BJ (cell line): Measurements from ENCODE around the gene WBP1L. TPM values are rescaled to one million over a fixed set of nuclear protein-coding genes. Genes with fewer than 3 reads are reported as not detected.

Experiments used
- CTCF ChIA-PET: fragments of 350-600 bp; formaldehyde crosslinking; extraction: SDS; loops from one replicate; lab custom pipeline; 2021; ENCODE audit warnings: antibody characterized with exemption, inconsistent platforms; lab: Yijun Ruan, JAX
- POLR2A ChIA-PET: fragments of 300-600 bp; sonication (Branson Sonifier 250); formaldehyde crosslinking; extraction: SDS; loops from one replicate; lab custom pipeline; 2021; ENCODE audit warnings: antibody characterized with exemption; lab: Charles Lee
- DNase-seq: peaks from one replicate; pipeline ENCODE4 v3.0.0-alpha.2; 2011; ENCODE audit warnings: low read depth
- H3K27me3 ChIP-seq: 2 replicates; pipeline ENCODE4 v1.6.0; 2011; ENCODE audit warnings: low read length; ENCODE audit not compliant: control insufficient read depth, insufficient read depth
- H3K36me3 ChIP-seq: 2 replicates; pipeline ENCODE4 v1.5.1; 2011; ENCODE audit warnings: low read length; ENCODE audit not compliant: control insufficient read depth, insufficient read depth
- H3K4me3 ChIP-seq: 2 replicates; pipeline ENCODE4 v1.5.1; 2011; ENCODE audit warnings: low read depth, mild to moderate bottlenecking, control low read depth, low read length
- polyA plus RNA-seq: library from polyadenylated mRNA; depleted of rRNA; stranded (reverse); fragments of >200 nt; gene quantifications from 2 replicates; pipeline ENCODE4 v1.2.3, GENCODE V29; 2011
- TF ChIP-seq, protein P1 (sequence below): IDR thresholded peaks from 2 replicates; pipeline ENCODE4 v1.5.1; 2011; ENCODE audit warnings: low read depth, mild to moderate bottlenecking, control low read depth, inconsistent platforms, low read length, moderate library complexity; ENCODE audit not compliant: insufficient read depth

Gene WBP1L
- polyA plus RNA-seq, 1 experiment, result 52.4 TPM

DNA sequence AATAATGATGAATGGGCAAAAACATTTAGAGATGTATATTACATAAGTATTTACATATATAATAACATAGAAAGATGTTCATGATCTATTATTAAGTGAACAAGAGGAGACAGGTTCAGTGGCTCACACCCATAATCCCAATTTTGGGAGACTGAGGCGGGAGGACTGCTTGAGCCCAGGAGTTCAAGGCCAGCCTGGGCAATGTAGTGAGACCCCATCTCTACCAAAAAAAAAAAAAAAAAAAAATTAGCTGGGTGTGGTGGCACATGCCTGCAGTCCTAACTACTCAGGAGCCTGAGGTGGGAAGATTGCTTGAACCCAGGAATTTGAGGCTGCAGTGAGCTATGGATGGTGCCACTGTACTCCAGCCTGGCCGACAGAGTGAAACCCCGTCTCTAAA, 42.0 kb upstream of the WBP1L start:
- POLR2A ChIA-PET, result interaction anchor here (0.6 kb wide), 1 partner anchor 9 kb away, joined by 6 read pairs; no protein-coding TSS in a partner anchor
- no peak for DNase-seq

DNA sequence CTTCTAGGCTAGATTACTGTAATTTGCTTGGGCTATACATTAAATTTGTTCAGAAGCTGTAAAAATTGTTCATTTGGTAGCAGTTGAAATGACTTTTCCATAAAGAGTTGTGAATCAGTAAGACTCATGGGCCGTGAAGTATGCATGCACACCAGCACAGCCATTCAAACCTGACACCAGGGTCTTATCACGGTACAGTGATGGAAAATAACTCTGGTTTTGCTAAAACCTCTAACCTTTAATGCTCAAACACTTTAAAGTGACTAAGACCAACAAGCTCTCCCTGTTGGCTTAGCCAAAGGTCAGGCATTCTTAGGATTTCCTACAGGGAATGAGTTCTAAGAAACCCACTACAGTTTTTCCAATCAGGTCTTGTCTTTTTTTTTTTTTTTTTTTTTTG, 41.0 kb upstream of the WBP1L start:
- CTCF ChIA-PET, result interaction anchor here (1.2 to 1.6 kb wide), 2 partner anchors 11 to 24 kb away, joined by 4 read pairs; no protein-coding TSS in a partner anchor
- Histone ChIP-seq H3K36me3 (peaks cover 3% of the 10 kb centered on the region), H3K27me3 (no peaks in the 10 kb centered on the region), H3K4me3 (no peak overlapping the region)
- TF ChIP-seq, protein P1, sequence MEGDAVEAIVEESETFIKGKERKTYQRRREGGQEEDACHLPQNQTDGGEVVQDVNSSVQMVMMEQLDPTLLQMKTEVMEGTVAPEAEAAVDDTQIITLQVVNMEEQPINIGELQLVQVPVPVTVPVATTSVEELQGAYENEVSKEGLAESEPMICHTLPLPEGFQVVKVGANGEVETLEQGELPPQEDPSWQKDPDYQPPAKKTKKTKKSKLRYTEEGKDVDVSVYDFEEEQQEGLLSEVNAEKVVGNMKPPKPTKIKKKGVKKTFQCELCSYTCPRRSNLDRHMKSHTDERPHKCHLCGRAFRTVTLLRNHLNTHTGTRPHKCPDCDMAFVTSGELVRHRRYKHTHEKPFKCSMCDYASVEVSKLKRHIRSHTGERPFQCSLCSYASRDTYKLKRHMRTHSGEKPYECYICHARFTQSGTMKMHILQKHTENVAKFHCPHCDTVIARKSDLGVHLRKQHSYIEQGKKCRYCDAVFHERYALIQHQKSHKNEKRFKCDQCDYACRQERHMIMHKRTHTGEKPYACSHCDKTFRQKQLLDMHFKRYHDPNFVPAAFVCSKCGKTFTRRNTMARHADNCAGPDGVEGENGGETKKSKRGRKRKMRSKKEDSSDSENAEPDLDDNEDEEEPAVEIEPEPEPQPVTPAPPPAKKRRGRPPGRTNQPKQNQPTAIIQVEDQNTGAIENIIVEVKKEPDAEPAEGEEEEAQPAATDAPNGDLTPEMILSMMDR, result no peak
- POLR2A ChIA-PET, result no interaction called here
- no peak for DNase-seq

More for the DNA sequence above, 42.0 kb upstream of the WBP1L start:
- CTCF ChIA-PET, result interaction anchor here (1.2 kb wide), 1 partner anchor 26 kb away, joined by 3 read pairs; no protein-coding TSS in a partner anchor
- Histone ChIP-seq H3K27me3 (no peaks in the 10 kb centered on the region), H3K4me3 (no peak overlapping the region), H3K36me3 (peaks cover 3% of the 10 kb centered on the region)
- TF ChIP-seq, protein P1, result no peak

DNA sequence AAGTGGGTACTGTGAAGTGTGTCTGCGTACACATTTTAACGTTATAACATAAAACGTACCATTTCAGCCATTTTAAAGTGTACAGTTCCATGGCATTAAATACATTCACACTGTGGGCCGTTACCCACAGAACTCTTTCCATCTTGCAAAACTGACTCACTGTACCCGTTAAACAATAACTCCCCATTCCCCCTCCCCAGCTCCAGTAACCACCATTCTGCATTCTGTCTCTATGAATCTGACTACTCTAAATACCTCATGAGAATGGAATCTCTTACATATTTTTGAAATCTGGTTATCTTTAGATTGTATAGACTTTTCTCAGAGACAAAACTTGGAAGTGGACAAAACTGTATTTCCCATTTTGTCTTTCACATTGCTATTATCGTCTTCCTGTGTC, 38.8 kb upstream of the WBP1L start:
- ChIA-PET POLR2A (interaction anchor here (0.5 kb wide), 1 partner anchor 396 kb away, joined by 4 read pairs; no protein-coding TSS in a partner anchor), CTCF (interaction anchor here (0.8 to 1.3 kb wide), 4 partner anchors 25 to 31 kb away, joined by 3 to 4 read pairs (median 3); no protein-coding TSS in a partner anchor)
- Histone ChIP-seq H3K36me3 (no peaks in the 10 kb centered on the region), H3K27me3 (no peaks in the 10 kb centered on the region), H3K4me3 (no peak overlapping the region)
- TF ChIP-seq, protein P1, result no peak
- no peak for DNase-seq

DNA sequence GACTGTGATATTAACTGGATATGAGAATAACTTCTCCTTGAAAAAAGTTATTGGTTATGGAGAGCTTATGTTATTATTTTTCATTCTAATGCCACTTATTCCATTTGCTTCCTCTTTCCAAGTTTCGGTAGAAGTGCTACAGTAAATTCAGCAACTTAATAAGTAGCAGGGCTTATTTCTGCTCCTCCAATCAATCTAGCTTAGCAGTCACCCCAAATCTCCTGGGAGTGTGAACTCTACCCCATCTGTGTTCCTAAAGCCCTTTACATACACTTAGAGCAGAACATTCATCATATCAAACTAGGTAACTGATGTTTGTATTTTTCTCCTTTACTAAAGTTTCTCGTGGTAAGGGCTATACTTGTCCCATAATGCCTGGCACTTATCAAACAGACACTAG, 38.2 kb upstream of the WBP1L start:
- ChIA-PET POLR2A (interaction anchor here (0.5 kb wide), 1 partner anchor 396 kb away, joined by 4 read pairs; no protein-coding TSS in a partner anchor), CTCF (interaction anchor here (0.8 to 1.3 kb wide), 3 partner anchors 27 to 32 kb away, joined by 3 read pairs; no protein-coding TSS in a partner anchor)
- H3K27me3 ChIP-seq, result no peaks in the 10 kb centered on the region
- no peaks in the 10 kb centered on the region for H3K36me3 ChIP-seq
- TF ChIP-seq, protein P1, result no peak
- H3K4me3 ChIP-seq, result no peak overlapping the region
- DNase-seq, result no peak

DNA sequence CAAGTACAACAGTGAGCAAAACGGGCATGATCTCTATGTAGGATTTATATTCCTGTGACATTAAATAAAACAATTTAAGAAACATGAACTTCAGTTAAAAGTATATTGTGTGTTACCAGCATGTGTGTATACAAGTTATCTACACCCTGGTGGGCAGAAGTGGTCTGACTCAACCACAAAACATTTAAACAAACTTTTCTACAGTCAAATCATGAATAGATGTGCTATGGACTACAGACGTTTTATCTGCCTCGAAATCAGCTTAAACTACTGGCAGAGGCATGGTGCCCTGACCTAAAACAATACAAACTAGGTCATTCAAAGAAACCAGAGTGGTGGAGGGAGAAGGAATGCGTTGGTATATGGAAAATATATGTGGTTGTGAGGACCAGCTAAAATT, 33.1 kb upstream of the WBP1L start:
- TF ChIP-seq, protein P1, result peak; percentile 13; the same call in 1 of the 2 replicates
- ChIA-PET POLR2A (interaction anchor here (0.6 to 0.8 kb wide), 2 partner anchors 9 to 33 kb away, joined by 4 to 6 read pairs; no protein-coding TSS in a partner anchor), CTCF (interaction anchor here (0.6 to 6.7 kb wide), 7 partner anchors 10 to 83 kb away, joined by 3 to 72 read pairs (median 3); no protein-coding TSS in a partner anchor)
- Histone ChIP-seq H3K4me3 (no peak overlapping the region), H3K36me3 (no peaks in the 10 kb centered on the region), H3K27me3 (no peaks in the 10 kb centered on the region)
- DNase-seq, result peak; percentile 43
